ENCODE measurements around the gene ZNF77.

Gene ZNF77

GRCh38 chr19:2926341-2927031 lies 18.3 kb downstream of the ZNF77 start:
- TF ChIP-seq CTCF (IDR thresholded peaks at IDR 0.05), result no peak

- TF ChIP-seq CTCF (IDR thresholded peaks at IDR 0.05), result no peak
These were observed 21.3 kb downstream of the ZNF77 start for GRCh38 chr19:2923510-2923909.

- no peak for TF ChIP-seq CTCF (IDR thresholded peaks at IDR 0.05)
These were observed 21.8 kb downstream of the ZNF77 start for GRCh38 chr19:2922987-2923386.

GRCh38 chr19:2917275-2918184 lies 27.2 kb downstream of the ZNF77 start:
- TF ChIP-seq CTCF (IDR thresholded peaks at IDR 0.05), result no peak

- no peak for TF ChIP-seq CTCF (IDR thresholded peaks at IDR 0.05)
These were observed 32.5 kb downstream of the ZNF77 start for GRCh38 chr19:2912306-2912705.

GRCh38 chr19:2906631-2907195 lies 38.1 kb downstream of the ZNF77 start:
- no peak for TF ChIP-seq CTCF (IDR thresholded peaks at IDR 0.05)

GRCh38 chr19:2905918-2906519 lies 38.8 kb downstream of the ZNF77 start:
- no peak for TF ChIP-seq CTCF (IDR thresholded peaks at IDR 0.05)

Data from LNCAP (cell line).